H9 (cell line): Measurements from ENCODE around the gene PPP4R3C. TPM values are rescaled to one million over a fixed set of nuclear protein-coding genes. Genes with fewer than 3 reads are reported as not detected.

ENCODE experiments used
- DNase-seq: peaks from one replicate; pipeline ENCODE4 v3.0.0-alpha.2; 2017
- H2AFZ ChIP-seq: one replicate; pipeline ENCODE4 v1.6.1; 2013; ENCODE audit warnings: mild to moderate bottlenecking, low read length, control low read depth, moderate library complexity
- H2AK5ac ChIP-seq: 2 replicates; pipeline ENCODE4 v1.6.1; 2013; ENCODE audit warnings: low read length, control low read depth, mixed read lengths; ENCODE audit not compliant: insufficient read length
- H2BK120ac ChIP-seq: one replicate; pipeline ENCODE4 v1.6.1; 2013; ENCODE audit warnings: low read depth, mild to moderate bottlenecking, low read length, control low read depth, inconsistent platforms; ENCODE audit not compliant: poor library complexity, severe bottlenecking
- H2BK12ac ChIP-seq: 2 replicates; pipeline ENCODE4 v1.6.1; 2013; ENCODE audit warnings: low read length, control low read depth, mixed read lengths, low read depth; ENCODE audit not compliant: insufficient read length
- H2BK15ac ChIP-seq: 2 replicates; pipeline ENCODE4 v1.6.1; 2013; ENCODE audit warnings: low read depth, low read length, control low read depth
- H2BK20ac ChIP-seq: one replicate; pipeline ENCODE4 v1.6.1; 2013; ENCODE audit warnings: low read depth, mild to moderate bottlenecking, low read length, control low read depth, inconsistent platforms; ENCODE audit not compliant: poor library complexity, severe bottlenecking
- H2BK5ac ChIP-seq: 2 replicates; pipeline ENCODE4 v1.6.1; 2013; ENCODE audit warnings: low read length, control low read depth, mixed read lengths; ENCODE audit not compliant: insufficient read length
- H3K14ac ChIP-seq: 2 replicates; pipeline ENCODE4 v1.6.1; 2013; ENCODE audit warnings: low read length, control low read depth; ENCODE audit not compliant: insufficient read depth
- H3K18ac ChIP-seq: 2 replicates; pipeline ENCODE4 v1.6.1; 2013; ENCODE audit warnings: low read depth, mild to moderate bottlenecking, mixed read lengths, low read length, control low read depth; ENCODE audit not compliant: insufficient read length
- H3K23ac ChIP-seq: 2 replicates; pipeline ENCODE4 v1.6.1; 2013; ENCODE audit warnings: low read length, control low read depth, mixed read lengths, low read depth; ENCODE audit not compliant: insufficient read length
- H3K23me2 ChIP-seq: 2 replicates; pipeline ENCODE4 v1.6.1; 2013; ENCODE audit warnings: low read depth, mild to moderate bottlenecking, mixed read lengths, low read length, control low read depth; ENCODE audit not compliant: insufficient read length, poor library complexity, severe bottlenecking
- H3K27ac ChIP-seq: 2 replicates; pipeline ENCODE4 v1.5.1; 2013; ENCODE audit warnings: low read length, control low read depth, mixed read lengths, low read depth; ENCODE audit not compliant: insufficient read length
- H3K27me3 ChIP-seq: 2 replicates; pipeline ENCODE4 v1.6.1; 2013; ENCODE audit warnings: low read length, control low read depth, inconsistent platforms; ENCODE audit not compliant: insufficient read depth
- H3K4ac ChIP-seq: 2 replicates; pipeline ENCODE4 v1.6.1; 2013; ENCODE audit warnings: low read depth, mild to moderate bottlenecking, control low read depth, inconsistent platforms, low read length, moderate library complexity
- H3K4me1 ChIP-seq: 2 replicates; pipeline ENCODE4 v1.6.1; 2013; ENCODE audit warnings: low read length, control low read depth, inconsistent platforms; ENCODE audit not compliant: insufficient read depth
- H3K4me2 ChIP-seq: 2 replicates; pipeline ENCODE4 v1.6.1; 2013; ENCODE audit warnings: low read length, control low read depth, mixed read lengths; ENCODE audit not compliant: insufficient read length, insufficient read depth
- H3K56ac ChIP-seq: 2 replicates; pipeline ENCODE4 v1.6.1; 2013; ENCODE audit warnings: low read depth, mild to moderate bottlenecking, mixed read lengths, low read length, control low read depth; ENCODE audit not compliant: insufficient read length
- H3K79me1 ChIP-seq: 2 replicates; pipeline ENCODE4 v1.6.1; 2013; ENCODE audit warnings: low read depth, mild to moderate bottlenecking, moderate library complexity, low read length, control low read depth, inconsistent platforms; ENCODE audit not compliant: insufficient read depth, poor library complexity, severe bottlenecking
- H3K79me2 ChIP-seq: 2 replicates; pipeline ENCODE4 v1.6.1; 2013; ENCODE audit warnings: low read length, control low read depth, inconsistent platforms; ENCODE audit not compliant: insufficient read depth
- H3K9ac ChIP-seq: 2 replicates; pipeline ENCODE4 v1.6.1; 2013; ENCODE audit warnings: low read length, control low read depth, mixed read lengths; ENCODE audit not compliant: insufficient read length; ENCODE audit errors: extremely low read depth
- H3K9me3 ChIP-seq: one replicate; pipeline ENCODE4 v1.6.1; 2013; ENCODE audit warnings: low read depth, low read length, inconsistent platforms; ENCODE audit not compliant: control insufficient read depth
- H3T11ph ChIP-seq: one replicate; pipeline ENCODE4 v1.6.1; 2013; ENCODE audit warnings: mild to moderate bottlenecking, low read length, control low read depth, inconsistent platforms
- H4K20me1 ChIP-seq: one replicate; pipeline ENCODE4 v1.6.1; 2013; ENCODE audit not compliant: control insufficient read depth, insufficient read length, insufficient read depth
- H4K5ac ChIP-seq: 2 replicates; pipeline ENCODE4 v1.6.1; 2013; ENCODE audit warnings: low read depth, mild to moderate bottlenecking, mixed read lengths, low read length, control low read depth; ENCODE audit not compliant: insufficient read length
- H4K8ac ChIP-seq: replicated peaks from 2 replicates; pipeline ENCODE4 v1.6.1; 2013; ENCODE audit warnings: low read length, control low read depth, mixed read lengths, low read depth; ENCODE audit not compliant: insufficient read length
- H4K91ac ChIP-seq: 2 replicates; pipeline ENCODE4 v1.6.1; 2013; ENCODE audit warnings: low read depth, mild to moderate bottlenecking, moderate library complexity, mixed read lengths, low read length, control low read depth; ENCODE audit not compliant: insufficient read length
- H3K27ac Mint-ChIP-seq, 3 experiments: 2 replicates in 2 of 3; 3 replicates in 1 of 3; pipeline ENCODE4 v1.8.0; 2020 to 2021; ENCODE audit warnings: mixed read lengths in 3 of 3, mild to moderate bottlenecking in 1 of 3, moderate library complexity in 1 of 3
- H3K27me3 Mint-ChIP-seq: 2 replicates; pipeline ENCODE4 v1.8.0; 2021; ENCODE audit warnings: low read depth, mild to moderate bottlenecking, moderate library complexity, mixed read lengths
- H3K36me3 Mint-ChIP-seq, 3 experiments: 2 replicates in 2 of 3; 3 replicates in 1 of 3; pipeline ENCODE4 v1.8.0; 2020 to 2021; ENCODE audit warnings: low read depth in 3 of 3, mixed read lengths in 3 of 3; ENCODE audit not compliant: insufficient read depth in 1 of 3
- H3K4me1 Mint-ChIP-seq, 2 experiments: 2 replicates each; pipeline ENCODE4 v1.8.0; 2020; ENCODE audit warnings: mixed read lengths in 2 of 2
- H3K4me3 Mint-ChIP-seq, 2 experiments: 2 replicates in 1 of 2; 3 replicates in 1 of 2; pipeline ENCODE4 v1.8.0; 2020 to 2021; ENCODE audit warnings: mild to moderate bottlenecking in 2 of 2, mixed read lengths in 2 of 2, moderate library complexity in 1 of 2
- H3K9me3 Mint-ChIP-seq, 2 experiments: 2 replicates in 1 of 2; 3 replicates in 1 of 2; pipeline ENCODE4 v1.8.0; 2020; ENCODE audit warnings: mild to moderate bottlenecking in 2 of 2, mixed read lengths in 2 of 2, moderate library complexity in 1 of 2
- WGBS: extraction: QIAGEN DNeasy Blood & Tissue Kit; methylation state at CpG from one replicate; pipeline ENCODE4 v1.1.7; 2013; ENCODE audit warnings: missing lambda C conversion rate, low lambda C conversion rate, mixed read lengths; ENCODE audit not compliant: insufficient read length; ENCODE audit errors: extremely low coverage; 5-methylcytosine and 5-hydroxymethylcytosine counted together
- total RNA-seq: library from RNA; stranded (reverse); gene quantifications from 2 replicates; pipeline ENCODE4 v1.2.1, GENCODE V29; 2021
- TF ChIP-seq, protein P1 (sequence below): fragments of 200-600 bp; sonication (generic); conservative IDR thresholded peaks from 3 replicates; pipeline ENCODE4 v1.8.0; 2021; ENCODE audit warnings: antibody characterized with exemption, mild to moderate bottlenecking

Gene PPP4R3C
- total RNA-seq, 1 experiment from 2014 or later, result not detected

DNA sequence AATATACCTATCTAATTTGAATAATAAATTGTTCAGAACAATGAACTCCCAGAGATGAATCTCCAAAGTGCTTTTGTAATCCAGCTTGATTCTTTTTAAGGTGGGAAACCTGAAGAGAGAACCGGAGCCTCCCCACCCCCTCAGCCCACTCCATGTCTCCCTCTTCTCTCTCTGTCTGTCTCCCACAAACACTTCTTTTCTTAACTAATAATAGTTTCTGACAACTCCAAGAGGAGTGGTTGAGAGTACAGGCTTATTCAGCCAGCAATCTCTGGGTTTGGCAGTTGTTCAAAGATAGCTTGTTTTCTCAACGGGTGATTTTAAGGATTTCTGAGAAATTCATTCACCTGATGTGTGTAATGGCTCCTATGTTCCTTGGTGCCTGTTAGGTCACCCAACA, 23.4 kb downstream of the PPP4R3C start:
- no peak overlapping the region for H2BK12ac ChIP-seq
- peaks cover 21% of the 10 kb centered on the region for H3K9me3 ChIP-seq
- H3K23me2 ChIP-seq, result no peaks in the 10 kb centered on the region
- peaks cover 0 to 7% (median 4%) of the 10 kb centered on the region in 3 experiments; a peak in 4 of 7 replicates for H3K36me3 Mint-ChIP-seq
- H3K4ac ChIP-seq, result no peak overlapping the region
- no peaks in the 10 kb centered on the region for H3K4me1 Mint-ChIP-seq
- H3K9me3 Mint-ChIP-seq, result peaks cover 56 to 64% of the 10 kb centered on the region in 2 experiments
- H4K5ac ChIP-seq, result no peak overlapping the region
- no peak overlapping the region for H3K9ac ChIP-seq
- H2BK120ac ChIP-seq, result no peak overlapping the region
- no peak overlapping the region for H2BK20ac ChIP-seq
- no peak overlapping the region for H2AFZ ChIP-seq
- H3K27ac ChIP-seq, result no peak overlapping the region
- H3K4me3 Mint-ChIP-seq, result no peak overlapping the region
- H2BK15ac ChIP-seq, result no peak overlapping the region
- no peak overlapping the region for H3K23ac ChIP-seq
- no CpG with 5 or more reads among the region's 2 CpGs for WGBS
- H3K79me2 ChIP-seq, result no peaks in the 10 kb centered on the region
- no peak overlapping the region for H3K18ac ChIP-seq
- H3K27me3 ChIP-seq, result no peaks in the 10 kb centered on the region
- no peak overlapping the region for H3K56ac ChIP-seq
- H3K14ac ChIP-seq, result no peak overlapping the region
- no peak overlapping the region for H2AK5ac ChIP-seq
- H2BK5ac ChIP-seq, result no peak overlapping the region
- no peaks in the 10 kb centered on the region; the same call in 1 of the 2 replicates for H3K27me3 Mint-ChIP-seq
- H3K27ac Mint-ChIP-seq, result no peak overlapping the region
- no peak overlapping the region for H4K91ac ChIP-seq
- no peak overlapping the region for H3K4me2 ChIP-seq
- H3K79me1 ChIP-seq, result no peaks in the 10 kb centered on the region
- no peak for DNase-seq
- no peaks in the 10 kb centered on the region for H4K20me1 ChIP-seq
- H3K4me1 ChIP-seq, result no peaks in the 10 kb centered on the region
- TF ChIP-seq, protein P1, sequence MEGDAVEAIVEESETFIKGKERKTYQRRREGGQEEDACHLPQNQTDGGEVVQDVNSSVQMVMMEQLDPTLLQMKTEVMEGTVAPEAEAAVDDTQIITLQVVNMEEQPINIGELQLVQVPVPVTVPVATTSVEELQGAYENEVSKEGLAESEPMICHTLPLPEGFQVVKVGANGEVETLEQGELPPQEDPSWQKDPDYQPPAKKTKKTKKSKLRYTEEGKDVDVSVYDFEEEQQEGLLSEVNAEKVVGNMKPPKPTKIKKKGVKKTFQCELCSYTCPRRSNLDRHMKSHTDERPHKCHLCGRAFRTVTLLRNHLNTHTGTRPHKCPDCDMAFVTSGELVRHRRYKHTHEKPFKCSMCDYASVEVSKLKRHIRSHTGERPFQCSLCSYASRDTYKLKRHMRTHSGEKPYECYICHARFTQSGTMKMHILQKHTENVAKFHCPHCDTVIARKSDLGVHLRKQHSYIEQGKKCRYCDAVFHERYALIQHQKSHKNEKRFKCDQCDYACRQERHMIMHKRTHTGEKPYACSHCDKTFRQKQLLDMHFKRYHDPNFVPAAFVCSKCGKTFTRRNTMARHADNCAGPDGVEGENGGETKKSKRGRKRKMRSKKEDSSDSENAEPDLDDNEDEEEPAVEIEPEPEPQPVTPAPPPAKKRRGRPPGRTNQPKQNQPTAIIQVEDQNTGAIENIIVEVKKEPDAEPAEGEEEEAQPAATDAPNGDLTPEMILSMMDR, result no peak
- no peak overlapping the region for H4K8ac ChIP-seq
- no peak overlapping the region for H3T11ph ChIP-seq
